Thyroid gland (tissue), 4 donors: Measurements from ENCODE around the gene TTC36. TPM values are rescaled to one million over a fixed set of nuclear protein-coding genes. Genes with fewer than 3 reads are reported as not detected.
A peak's percentile ranks its signal among the peaks of the same experiment; 100 is the strongest.

Experiments used
- DNase-seq, 2 donors: peaks; one replicate each; pipeline ENCODE4 v3.0.0-alpha.2; 2019
- H3K27ac ChIP-seq, 3 donors: fragments of 200-600 bp; sonication (generic); 1 replicate in 2 of 3; 2 replicates in 1 of 3; pipeline ENCODE4 v1.5.1; 2016 to 2019; ENCODE audit warnings: mild to moderate bottlenecking in 1 of 3, moderate library complexity in 1 of 3
- H3K27me3 ChIP-seq: fragments of 200-600 bp; sonication (generic); one replicate; pipeline ENCODE4 v1.5.1; 2019
- H3K36me3 ChIP-seq, 2 donors: fragments of 200-600 bp; sonication (generic); one replicate each; pipeline ENCODE4 v1.5.1; 2016 to 2019
- H3K4me1 ChIP-seq, 2 donors: fragments of 200-600 bp; sonication (generic); one replicate each; pipeline ENCODE4 v1.5.1; 2017 to 2019
- H3K4me3 ChIP-seq, 3 donors: fragments of 200-600 bp; sonication (generic); replicated peaks in 1 of 3; 1 replicate in 2 of 3; 2 replicates in 1 of 3; pipeline ENCODE4 v1.5.1; 2016; ENCODE audit warnings: mild to moderate bottlenecking in 1 of 3
- H3K9me3 ChIP-seq: fragments of 200-600 bp; sonication (generic); one replicate; pipeline ENCODE4 v1.5.1; 2017
- CTCF ChIP-seq, 6 experiments: fragments of 200-600 bp in 3 of 6; fragments of 450-650 bp in 3 of 6; sonication (generic) in 3 of 6; IDR thresholded peaks; one replicate each; pipeline ENCODE4 v1.5.1; 2016 to 2019; ENCODE audit warnings: antibody characterized with exemption in 6 of 6, mild to moderate bottlenecking in 2 of 6, inconsistent platforms in 1 of 6, moderate library complexity in 1 of 6
- POLR2A ChIP-seq, 2 donors: fragments of 450-650 bp; IDR thresholded peaks; one replicate each; pipeline ENCODE4 v1.6.1; 2017; ENCODE audit warnings: antibody characterized with exemption in 2 of 2, mild to moderate bottlenecking in 2 of 2, moderate library complexity in 1 of 2
- WGBS, 2 donors: methylation state at CpG; one replicate each; pipeline ENCODE4 v1.1.5; 2017; 5-methylcytosine and 5-hydroxymethylcytosine counted together
- intact Hi-C: fragments of 100-400 bp; cut with DNase I; formaldehyde crosslinking; loops from one replicate; pipeline ENCODE4 v1.15.1; 2023
- total RNA-seq, 4 donors: library from RNA; depleted of rRNA; stranded (reverse); fragments of >200 nt; gene quantifications; one replicate each; pipeline ENCODE4 v1.2.3, GENCODE V29; 2016

The TTC36 gene
- total RNA-seq, 4 donors from 2014 or later, result 0.78 to 4.9 TPM; not detected in 2

GRCh38 chr11:118519549-118519948, 7.7 kb upstream of the TTC36 start:
- intact Hi-C loops, result no loop called here
- 85 to 88% methylated on average over 6 of the region's 6 CpGs for WGBS, 2 donors

GRCh38 chr11:118521892-118522311, 5.4 kb upstream of the TTC36 start:
- Histone ChIP-seq H3K36me3 (peaks cover 48 to 55% of the 10 kb centered on the region in 2 donors), H3K4me3 (no peak overlapping the region), H3K9me3 (no peaks in the 10 kb centered on the region), H3K27ac (no peak overlapping the region), H3K27me3 (no peaks in the 10 kb centered on the region), H3K4me1 (peaks cover 0 to 2% of the 10 kb centered on the region in 2 donors)
- TF ChIP-seq CTCF (IDR thresholded peaks at IDR 0.05) (no peak), POLR2A (IDR thresholded peaks at IDR 0.05) (no peak)
- no peak for DNase-seq
- 85 to 87% methylated on average over 13 of the region's 13 CpGs for WGBS, 2 donors
- intact Hi-C loops, result no loop called here

More at GRCh38 chr11:118519549-118519948, 7.7 kb upstream of the TTC36 start:
- DNase-seq, result no peak
- Histone ChIP-seq H3K27me3 (no peaks in the 10 kb centered on the region), H3K27ac (no peak overlapping the region), H3K9me3 (no peaks in the 10 kb centered on the region), H3K36me3 (peaks cover 66 to 75% of the 10 kb centered on the region in 2 donors), H3K4me3 (no peak overlapping the region), H3K4me1 (no peaks in the 10 kb centered on the region)
- no peak for TF ChIP-seq CTCF (IDR thresholded peaks at IDR 0.05)
- no peak for TF ChIP-seq POLR2A (IDR thresholded peaks at IDR 0.05)

GRCh38 chr11:118522571-118523072, 4.7 kb upstream of the TTC36 start:
- no peak overlapping the region for H3K4me3 ChIP-seq
- 55 to 69% methylated on average over 6 of the region's 6 CpGs for WGBS, 2 donors
- no peaks in the 10 kb centered on the region for H3K9me3 ChIP-seq
- no peak overlapping the region for H3K27ac ChIP-seq
- H3K4me1 ChIP-seq, result peaks cover 0 to 6% of the 10 kb centered on the region in 2 donors
- TF ChIP-seq POLR2A (IDR thresholded peaks at IDR 0.05), result no peak
- TF ChIP-seq CTCF (IDR thresholded peaks at IDR 0.05), result peak in 1 of 6 experiments; percentile 25
- DNase-seq, result peak in 1 of 2 donors; percentile 5
- peaks cover 45 to 52% of the 10 kb centered on the region in 2 donors for H3K36me3 ChIP-seq
- no peaks in the 10 kb centered on the region for H3K27me3 ChIP-seq
- intact Hi-C loops, result no loop called here

- Histone ChIP-seq H3K4me1 (peaks cover 7 to 17% of the 10 kb centered on the region in 2 donors), H3K36me3 (peaks cover 41 to 43% of the 10 kb centered on the region in 2 donors), H3K27me3 (no peaks in the 10 kb centered on the region), H3K4me3 (no peak overlapping the region), H3K9me3 (no peaks in the 10 kb centered on the region), H3K27ac (no peak overlapping the region)
- intact Hi-C loops, result no loop called here
- no peak for DNase-seq
- TF ChIP-seq CTCF (IDR thresholded peaks at IDR 0.05) (no peak), POLR2A (IDR thresholded peaks at IDR 0.05) (no peak)
These were observed 2.9 kb upstream of the TTC36 start for GRCh38 chr11:118524356-118524755.

GRCh38 chr11:118524757-118525470, 2.4 kb upstream of the TTC36 start:
- peaks cover 12 to 23% of the 10 kb centered on the region in 2 donors for H3K4me1 ChIP-seq
- TF ChIP-seq POLR2A (IDR thresholded peaks at IDR 0.05) (no peak), CTCF (IDR thresholded peaks at IDR 0.05) (no peak)
- H3K27me3 ChIP-seq, result no peaks in the 10 kb centered on the region
- peaks cover 35 to 39% of the 10 kb centered on the region in 2 donors for H3K36me3 ChIP-seq
- intact Hi-C loops, result no loop called here
- no peaks in the 10 kb centered on the region for H3K9me3 ChIP-seq
- DNase-seq, result no peak
- H3K4me3 ChIP-seq, result no peak overlapping the region
- no peak overlapping the region for H3K27ac ChIP-seq
- WGBS, 2 donors, result 93 to 99% methylated on average over 6 of the region's 6 CpGs
